B cell (primary cell): Measurements from ENCODE around the gene BZW1. TPM values are rescaled to one million over a fixed set of nuclear protein-coding genes. Genes with fewer than 3 reads are reported as not detected.

Source experiments
- ATAC-seq: fragments of 200-7000 bp; cut with Tn5 transposase; one replicate; pipeline ENCODE4 v1.10.0; 2021; ENCODE audit warnings: low read depth, mild to moderate bottlenecking, moderate number of reproducible peaks, moderate library complexity
- CTCF ChIA-PET: fragments of 350-600 bp; sonication (Branson Sonifier 250); formaldehyde crosslinking; loops from one replicate; lab custom pipeline; 2021; ENCODE audit warnings: antibody characterized with exemption, inconsistent platforms; lab: Charles Lee
- POLR2A ChIA-PET: fragments of 350-600 bp; sonication (Branson Sonifier 250); formaldehyde crosslinking; loops from one replicate; lab custom pipeline; 2021; ENCODE audit warnings: antibody characterized with exemption; lab: Charles Lee
- DNase-seq: peaks from one replicate; pipeline ENCODE4 v3.0.0; 2013
- H2AFZ ChIP-seq: 2 replicates; pipeline ENCODE4 v1.6.1; 2012; ENCODE audit warnings: mild to moderate bottlenecking, low read depth, low read length; ENCODE audit not compliant: insufficient read depth, poor library complexity, severe bottlenecking
- H3K27ac ChIP-seq, 2 donors: 1 replicate in 1 of 2; 2 replicates in 1 of 2; pipeline ENCODE4 v1.5.1; 2012 to 2013; ENCODE audit warnings: low read length in 2 of 2, mild to moderate bottlenecking in 2 of 2, moderate library complexity in 1 of 2
- H3K27me3 ChIP-seq, 4 experiments: fragments of 200-600 bp in 1 of 4; sonication (generic) in 1 of 4; replicated peaks in 1 of 4; 1 replicate in 2 of 4; 2 replicates in 2 of 4; pipeline versions ENCODE4 v1.6.1 to v1.7.0; 2013 to 2016; ENCODE audit warnings: low read length in 3 of 4, mild to moderate bottlenecking in 2 of 4, mixed read lengths in 1 of 4, moderate library complexity in 1 of 4; ENCODE audit not compliant: insufficient read depth in 4 of 4, control insufficient read depth in 3 of 4; ENCODE audit errors: control extremely low read depth in 1 of 4
- H3K36me3 ChIP-seq, 2 experiments: replicated peaks in 1 of 2; 1 replicate in 1 of 2; 2 replicates in 1 of 2; pipeline versions ENCODE4 v1.6.1 to v1.7.1; 2013; ENCODE audit warnings: low read length in 1 of 2; ENCODE audit not compliant: insufficient read depth in 2 of 2, control insufficient read depth in 1 of 2; ENCODE audit errors: control extremely low read depth in 1 of 2, extremely low read depth in 1 of 2
- H3K4me1 ChIP-seq, 2 donors: fragments of 200-600 bp in 1 of 2; sonication (generic) in 1 of 2; 1 replicate in 1 of 2; 2 replicates in 1 of 2; pipeline versions ENCODE4 v1.5.1 to v1.6.1; 2013 to 2017; ENCODE audit warnings: low read length in 2 of 2; ENCODE audit not compliant: control insufficient read depth in 2 of 2, insufficient read depth in 2 of 2
- H3K4me2 ChIP-seq: replicated peaks from 2 replicates; pipeline ENCODE3; 2012; ENCODE audit warnings: mild to moderate bottlenecking, low read depth, low read length; ENCODE audit not compliant: poor library complexity, severe bottlenecking
- H3K4me3 ChIP-seq, 5 experiments: fragments of 200-600 bp in 1 of 5; sonication (generic) in 1 of 5; 1 replicate in 3 of 5; 2 replicates in 2 of 5; pipeline versions ENCODE4 v1.5.1 to v1.7.0; 2011 to 2016; ENCODE audit warnings: low read length in 4 of 5, mild to moderate bottlenecking in 4 of 5, low read depth in 2 of 5, control low read depth in 1 of 5, moderate library complexity in 1 of 5; ENCODE audit not compliant: insufficient read depth in 1 of 5; ENCODE audit errors: control extremely low read depth in 1 of 5, extremely low read depth in 1 of 5
- H3K79me2 ChIP-seq: fragments of 200-600 bp; sonication (generic); one replicate; pipeline ENCODE4 v1.6.0; 2016; ENCODE audit warnings: low read length; ENCODE audit not compliant: control insufficient read depth, insufficient read depth
- H3K9ac ChIP-seq: fragments of 200-600 bp; sonication (generic); 2 replicates; pipeline ENCODE4 v1.6.1; 2017; ENCODE audit warnings: mild to moderate bottlenecking, low read length, moderate library complexity
- H3K9me3 ChIP-seq, 3 donors: one replicate each; pipeline versions ENCODE4 v1.6.1 to v1.7.1; 2013; ENCODE audit warnings: low read length in 2 of 3; ENCODE audit not compliant: control insufficient read depth in 2 of 3, insufficient read depth in 1 of 3; ENCODE audit errors: control extremely low read depth in 1 of 3
- H4K20me1 ChIP-seq: 2 replicates; pipeline ENCODE4 v1.6.0; 2012; ENCODE audit warnings: mild to moderate bottlenecking, low read length; ENCODE audit not compliant: insufficient read depth, control insufficient read depth, poor library complexity, severe bottlenecking
- H3K27ac Mint-ChIP-seq: one replicate; pipeline ENCODE4 v1.8.0; 2021; ENCODE audit warnings: mixed read lengths
- H3K27me3 Mint-ChIP-seq: one replicate; pipeline ENCODE4 v1.8.0; 2021; ENCODE audit warnings: mixed read lengths
- H3K4me1 Mint-ChIP-seq: one replicate; pipeline ENCODE4 v1.8.0; 2021; ENCODE audit warnings: mixed read lengths
- H3K4me3 Mint-ChIP-seq: one replicate; pipeline ENCODE4 v1.8.0; 2021; ENCODE audit warnings: mixed read lengths
- H3K9me3 Mint-ChIP-seq: one replicate; pipeline ENCODE4 v1.8.0; 2022; ENCODE audit warnings: mixed read lengths; ENCODE audit not compliant: insufficient read depth
- EZH2 ChIP-seq: IDR thresholded peaks from 2 replicates; pipeline ENCODE4 v1.6.1; 2012; ENCODE audit warnings: borderline replicate concordance, low read depth, mild to moderate bottlenecking, moderate library complexity, low read length; ENCODE audit not compliant: insufficient read depth, poor library complexity, severe bottlenecking
- WGBS: methylation state at CpG from one replicate; pipeline ENCODE4 v1.1.5; 2013; ENCODE audit warnings: missing lambda C conversion rate; ENCODE audit not compliant: insufficient coverage; 5-methylcytosine and 5-hydroxymethylcytosine counted together
- intact Hi-C: fragments of 100-400 bp; cut with micrococcal nuclease; formaldehyde crosslinking; loops from one replicate; pipeline ENCODE4 v1.10.0; 2022
- polyA plus RNA-seq: library from polyadenylated mRNA; depleted of rRNA; stranded (reverse); fragments of >200 nt; gene quantifications from 2 replicates; pipeline ENCODE4 v1.2.3, GENCODE V29; 2012
- total RNA-seq, 2 donors: library from RNA; stranded (reverse); fragments of 120-200 nt in 1 of 2; gene quantifications; 1 replicate in 1 of 2; 2 replicates in 1 of 2; pipeline versions ENCODE4 v1.2.3 to v1.2.4, GENCODE V29; 2013 to 2022
- TF ChIP-seq, protein P1 (sequence below): fragments of 200-600 bp; IDR thresholded peaks from one replicate; pipeline ENCODE4 v1.8.0; 2022; ENCODE audit warnings: antibody characterized with exemption, mild to moderate bottlenecking

The BZW1 gene
- total and polyA plus RNA-seq, 2 donors (not counting 1 experiment from before 2014, with no cell fraction given) = 53.8 to 109 TPM

DNA sequence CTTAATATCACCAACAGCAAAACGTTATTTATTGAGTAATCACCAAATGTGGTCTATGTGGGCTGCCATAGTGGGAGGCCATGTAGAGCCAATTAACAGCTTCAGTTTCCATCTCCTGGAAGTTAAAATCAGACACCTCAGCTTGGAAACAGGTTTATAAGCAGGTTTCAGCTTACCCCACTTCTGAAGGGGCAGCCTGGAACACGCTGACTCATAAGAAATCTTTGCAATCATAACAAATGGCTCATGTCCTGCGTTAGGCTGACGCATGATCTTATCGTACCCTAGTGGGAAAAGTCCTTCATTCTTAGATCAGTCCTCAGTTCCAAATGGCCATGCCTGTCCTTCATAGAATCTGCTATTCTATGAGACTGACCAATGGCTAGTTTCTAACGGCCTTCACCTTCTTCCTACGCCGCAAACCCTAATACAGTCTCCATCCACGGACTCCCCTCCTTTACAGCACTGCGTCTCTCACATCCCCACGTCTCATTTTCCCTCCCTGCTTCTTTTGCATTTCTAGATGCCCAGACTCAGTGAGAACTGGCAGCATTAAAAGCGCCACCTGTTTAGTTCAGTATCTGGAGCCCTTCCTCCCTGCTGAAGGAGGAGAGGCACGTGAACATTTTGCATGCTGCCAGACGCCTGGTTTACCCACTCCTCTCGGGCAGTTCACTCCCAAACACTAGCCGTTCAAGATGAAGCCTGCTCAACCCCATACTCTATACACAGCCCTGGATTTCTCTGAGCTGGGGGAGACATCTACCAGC is 24.2 kb upstream of the BZW1 start:
- H3K4me3 ChIP-seq = no peak overlapping the region
- Mint-ChIP-seq H3K4me3 (no peak overlapping the region), H3K9me3 (no peaks in the 10 kb centered on the region), H3K27ac (no peak overlapping the region), H3K27me3 (peaks cover 34% of the 10 kb centered on the region), H3K4me1 (no peaks in the 10 kb centered on the region)
- H3K4me2 ChIP-seq = no peak overlapping the region
- intact Hi-C loops = no loop called here
- CTCF ChIA-PET = no interaction called here
- ATAC-seq (no peak), DNase-seq (no peak)
- 89% methylated on average over 14 of the region's 16 CpGs for WGBS
- no peak overlapping the region for H3K9ac ChIP-seq
- H3K4me1 ChIP-seq = no peaks in the 10 kb centered on the region
- H4K20me1 ChIP-seq = no peaks in the 10 kb centered on the region
- H3K27me3 ChIP-seq = peaks cover 0 to 4% (median 0%) of the 10 kb centered on the region in 4 experiments
- POLR2A ChIA-PET = no interaction called here
- no peak overlapping the region for H3K27ac ChIP-seq
- H3K79me2 ChIP-seq = no peaks in the 10 kb centered on the region
- no peak for TF ChIP-seq EZH2
- TF ChIP-seq, protein P1, sequence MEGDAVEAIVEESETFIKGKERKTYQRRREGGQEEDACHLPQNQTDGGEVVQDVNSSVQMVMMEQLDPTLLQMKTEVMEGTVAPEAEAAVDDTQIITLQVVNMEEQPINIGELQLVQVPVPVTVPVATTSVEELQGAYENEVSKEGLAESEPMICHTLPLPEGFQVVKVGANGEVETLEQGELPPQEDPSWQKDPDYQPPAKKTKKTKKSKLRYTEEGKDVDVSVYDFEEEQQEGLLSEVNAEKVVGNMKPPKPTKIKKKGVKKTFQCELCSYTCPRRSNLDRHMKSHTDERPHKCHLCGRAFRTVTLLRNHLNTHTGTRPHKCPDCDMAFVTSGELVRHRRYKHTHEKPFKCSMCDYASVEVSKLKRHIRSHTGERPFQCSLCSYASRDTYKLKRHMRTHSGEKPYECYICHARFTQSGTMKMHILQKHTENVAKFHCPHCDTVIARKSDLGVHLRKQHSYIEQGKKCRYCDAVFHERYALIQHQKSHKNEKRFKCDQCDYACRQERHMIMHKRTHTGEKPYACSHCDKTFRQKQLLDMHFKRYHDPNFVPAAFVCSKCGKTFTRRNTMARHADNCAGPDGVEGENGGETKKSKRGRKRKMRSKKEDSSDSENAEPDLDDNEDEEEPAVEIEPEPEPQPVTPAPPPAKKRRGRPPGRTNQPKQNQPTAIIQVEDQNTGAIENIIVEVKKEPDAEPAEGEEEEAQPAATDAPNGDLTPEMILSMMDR = no peak
- no peaks in the 10 kb centered on the region for H3K36me3 ChIP-seq
- H3K9me3 ChIP-seq = no peaks in the 10 kb centered on the region
- H2AFZ ChIP-seq = no peak overlapping the region

GRCh38 chr2:200788121-200788718 is 23.5 kb upstream of the BZW1 start:
- 97% methylated on average over 3 of the region's 6 CpGs for WGBS
- no peak overlapping the region for H3K4me2 ChIP-seq

More at GRCh38 chr2:200788121-200788718, 23.5 kb upstream of the BZW1 start:
- Mint-ChIP-seq H3K4me1 (no peaks in the 10 kb centered on the region), H3K9me3 (no peaks in the 10 kb centered on the region), H3K27ac (no peak overlapping the region), H3K4me3 (no peak overlapping the region), H3K27me3 (peaks cover 37% of the 10 kb centered on the region)
- Histone ChIP-seq H2AFZ (no peak overlapping the region), H3K27me3 (peaks cover 0 to 4% (median 0%) of the 10 kb centered on the region in 4 experiments), H3K9ac (no peak overlapping the region), H3K79me2 (no peaks in the 10 kb centered on the region), H3K4me1 (no peaks in the 10 kb centered on the region), H4K20me1 (no peaks in the 10 kb centered on the region), H3K4me3 (no peak overlapping the region), H3K9me3 (no peaks in the 10 kb centered on the region), H3K36me3 (no peaks in the 10 kb centered on the region), H3K27ac (no peak overlapping the region)
- TF ChIP-seq, protein P1 = no peak
- POLR2A ChIA-PET = no interaction called here
- DNase-seq (no peak), ATAC-seq (no peak)
- intact Hi-C loops = no loop called here
- CTCF ChIA-PET = no interaction called here
